CD4-positive, alpha-beta memory T cell (primary cell): Measurements from ENCODE around the gene GAK. TPM values are rescaled to one million over a fixed set of nuclear protein-coding genes. Genes with fewer than 3 reads are reported as not detected.

Experiments used
- CTCF ChIA-PET: fragments of 350-600 bp; sonication (Branson Sonifier 250); formaldehyde crosslinking; loops from one replicate; lab custom pipeline; 2021; ENCODE audit warnings: inconsistent platforms; ENCODE audit not compliant: partially characterized antibody; lab: Charles Lee
- POLR2A ChIA-PET: fragments of 350-600 bp; sonication (Branson Sonifier 250); formaldehyde crosslinking; loops from one replicate; lab custom pipeline; 2021; ENCODE audit not compliant: partially characterized antibody; lab: Charles Lee
- DNase-seq, 5 donors: peaks; one replicate each; pipeline versions ENCODE4 v3.0.0 to v3.0.0-alpha.2; 2020 to 2022; ENCODE audit warnings: mixed read lengths in 1 of 5
- H3K27ac ChIP-seq: one replicate; pipeline ENCODE4 v1.7.0; 2013; ENCODE audit warnings: low read depth, low read length
- H3K27me3 ChIP-seq: 2 replicates; pipeline ENCODE4 v1.7.0; 2013; ENCODE audit warnings: mild to moderate bottlenecking, low read length, moderate library complexity; ENCODE audit not compliant: insufficient read depth
- H3K36me3 ChIP-seq: 2 replicates; pipeline ENCODE4 v1.7.0; 2013; ENCODE audit warnings: mild to moderate bottlenecking, low read length, moderate library complexity; ENCODE audit not compliant: insufficient read depth
- H3K4me1 ChIP-seq: 2 replicates; pipeline ENCODE4 v1.7.0; 2013; ENCODE audit warnings: mild to moderate bottlenecking, low read length, moderate library complexity; ENCODE audit not compliant: insufficient read depth
- H3K4me3 ChIP-seq, 2 donors: one replicate each; pipeline ENCODE4 v1.7.0; 2013; ENCODE audit warnings: low read length in 2 of 2, mild to moderate bottlenecking in 1 of 2
- H3K9me3 ChIP-seq, 2 donors: one replicate each; pipeline ENCODE4 v1.7.0; 2013; ENCODE audit warnings: low read length in 2 of 2, control low read depth in 1 of 2; ENCODE audit not compliant: control insufficient read depth in 1 of 2
- H3K27ac Mint-ChIP-seq, 7 donors: one replicate each; pipeline ENCODE4 v1.8.0; 2020 to 2021; ENCODE audit warnings: mixed read lengths in 7 of 7, mild to moderate bottlenecking in 6 of 7, inconsistent platforms in 3 of 7, moderate library complexity in 3 of 7
- H3K27me3 Mint-ChIP-seq, 2 donors: one replicate each; pipeline ENCODE4 v1.8.0; 2020 to 2021; ENCODE audit warnings: mixed read lengths in 2 of 2
- H3K36me3 Mint-ChIP-seq, 2 donors: one replicate each; pipeline ENCODE4 v1.8.0; 2020 to 2021; ENCODE audit warnings: mixed read lengths in 2 of 2, inconsistent platforms in 1 of 2, mild to moderate bottlenecking in 1 of 2
- H3K4me1 Mint-ChIP-seq, 4 donors: one replicate each; pipeline ENCODE4 v1.8.0; 2020 to 2021; ENCODE audit warnings: mixed read lengths in 4 of 4, mild to moderate bottlenecking in 1 of 4
- H3K4me3 Mint-ChIP-seq, 8 donors: one replicate each; pipeline ENCODE4 v1.8.0; 2020 to 2021; ENCODE audit warnings: mixed read lengths in 8 of 8, mild to moderate bottlenecking in 7 of 8, moderate library complexity in 6 of 8, inconsistent platforms in 3 of 8
- H3K9me3 Mint-ChIP-seq, 8 donors: one replicate each; pipeline ENCODE4 v1.8.0; 2020 to 2021; ENCODE audit warnings: mixed read lengths in 8 of 8, mild to moderate bottlenecking in 5 of 8, inconsistent platforms in 3 of 8, moderate library complexity in 1 of 8
- intact Hi-C: fragments of 100-400 bp; cut with micrococcal nuclease; formaldehyde crosslinking; loops from one replicate; pipeline ENCODE4 v1.15.1; 2023
- polyA plus RNA-seq, 2 donors: library from polyadenylated mRNA; unstranded; fragments of 300-500 nt; fragmentation: Illumina TruSeq; gene quantifications; one replicate each; pipeline ENCODE4 v1.2.3, GENCODE V29; 2021
- total RNA-seq, 2 experiments: library from RNA; stranded (reverse); gene quantifications; one replicate each; pipeline ENCODE4 v1.2.3, GENCODE V29; 2021

The GAK gene
- total and polyA plus RNA-seq, 4 experiments from 2014 or later = 32.5 to 188 (median 130) TPM

DNA sequence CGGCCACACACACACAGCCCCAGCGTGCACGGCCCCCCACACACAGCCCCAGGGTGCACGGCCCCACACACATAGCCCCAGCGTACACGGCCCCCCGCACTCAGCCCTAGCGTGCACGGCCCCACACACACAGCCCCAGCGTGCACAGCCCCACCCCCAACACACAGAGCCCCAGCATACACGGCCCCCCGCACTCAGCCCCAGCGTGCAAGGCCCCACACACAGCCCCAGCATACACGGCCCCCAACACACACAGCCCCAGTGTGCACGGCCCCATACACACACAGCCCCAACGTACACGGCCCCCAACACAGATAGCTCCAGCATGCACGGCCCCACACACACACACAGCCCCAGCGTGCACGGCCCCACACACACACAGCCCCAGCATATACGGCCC is 17.6 kb downstream of the GAK start:
- Mint-ChIP-seq H3K9me3 (peaks cover 0 to 9% (median under 1%) of the 10 kb centered on the region in 8 donors), H3K4me3 (no peak overlapping the region), H3K27ac (peak overlapping the region in 2 of 7 donors; percentile 19 to 52), H3K4me1 (peaks cover 28 to 46% (median 37%) of the 10 kb centered on the region in 4 donors), H3K36me3 (peaks cover 14 to 28% of the 10 kb centered on the region in 2 donors), H3K27me3 (no peaks in the 10 kb centered on the region)
- ChIA-PET CTCF (no interaction called here), POLR2A (no interaction called here)
- peaks cover 31% of the 10 kb centered on the region for H3K4me1 ChIP-seq
- H3K36me3 ChIP-seq = peaks cover 34% of the 10 kb centered on the region
- H3K27ac ChIP-seq = no peak overlapping the region
- no peaks in the 10 kb centered on the region for H3K9me3 ChIP-seq
- DNase-seq = no peak
- no peak overlapping the region for H3K4me3 ChIP-seq
- intact Hi-C loops = no loop called here
- no peaks in the 10 kb centered on the region for H3K27me3 ChIP-seq

DNA sequence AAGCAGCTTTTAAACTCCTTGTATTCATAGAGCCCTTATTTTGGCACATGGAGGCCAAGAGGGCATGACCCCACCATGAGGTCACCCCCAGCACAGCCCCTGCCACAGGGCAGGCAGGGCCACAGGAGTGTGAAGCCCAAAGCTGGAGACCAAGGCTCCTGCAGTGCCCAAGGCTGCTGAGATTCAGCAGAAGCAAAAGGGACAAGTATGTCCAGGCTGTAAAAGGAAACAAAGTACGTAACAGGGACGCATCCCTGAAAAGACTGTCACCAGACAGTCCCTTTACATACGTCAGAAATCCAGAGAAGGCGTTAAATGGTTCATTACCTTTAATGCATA is 18.9 kb downstream of the GAK start:
- POLR2A ChIA-PET = no interaction called here
- H3K4me1 Mint-ChIP-seq = peaks cover 25 to 39% (median 32%) of the 10 kb centered on the region in 4 donors
- Histone ChIP-seq H3K9me3 (no peaks in the 10 kb centered on the region), H3K27ac (no peak overlapping the region), H3K4me1 (peaks cover 28% of the 10 kb centered on the region), H3K36me3 (peaks cover 35% of the 10 kb centered on the region), H3K4me3 (no peak overlapping the region), H3K27me3 (no peaks in the 10 kb centered on the region)
- H3K36me3 Mint-ChIP-seq = peaks cover 17 to 34% of the 10 kb centered on the region in 2 donors
- no peak overlapping the region for H3K27ac Mint-ChIP-seq
- intact Hi-C loops = no loop called here
- DNase-seq = no peak
- no peak overlapping the region for H3K4me3 Mint-ChIP-seq
- peaks cover 0 to 5% (median under 1%) of the 10 kb centered on the region in 8 donors for H3K9me3 Mint-ChIP-seq
- CTCF ChIA-PET = no interaction called here
- no peaks in the 10 kb centered on the region for H3K27me3 Mint-ChIP-seq

DNA sequence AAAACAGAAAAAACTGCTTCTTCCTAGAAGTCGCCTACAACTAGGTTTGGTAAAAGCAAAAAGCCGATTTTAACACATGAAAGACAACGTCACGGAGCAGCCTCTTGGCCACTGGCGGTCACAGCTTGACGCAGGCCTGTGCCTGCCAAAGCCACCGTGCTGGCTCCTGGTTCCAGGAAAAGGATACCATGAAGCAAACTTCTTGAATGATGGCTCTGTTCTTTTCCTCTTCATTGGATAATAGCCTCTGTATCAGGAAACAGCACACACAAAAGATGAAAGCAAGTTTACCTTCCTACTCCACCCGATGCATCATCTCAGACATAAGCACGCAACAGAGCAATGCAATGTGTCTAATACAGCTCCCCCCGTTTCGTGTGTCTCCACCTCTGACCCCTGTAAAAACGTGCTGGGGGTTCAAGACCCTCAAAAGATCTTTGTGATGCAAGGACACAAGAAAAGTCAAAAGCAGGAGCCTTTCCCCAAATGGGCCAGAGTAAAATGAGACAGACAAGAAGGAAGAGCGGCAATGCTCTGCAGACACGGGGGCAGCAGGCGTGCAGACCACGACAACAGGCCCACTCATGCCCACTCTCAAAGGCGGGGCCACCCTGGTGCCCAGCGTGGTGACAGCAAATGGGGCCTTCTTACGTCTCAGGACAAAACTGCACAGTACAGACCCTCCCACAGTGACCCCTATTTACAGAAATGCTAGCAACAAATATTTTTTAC is 19.4 kb downstream of the GAK start:
- Mint-ChIP-seq H3K27me3 (no peaks in the 10 kb centered on the region), H3K27ac (peak overlapping the region in 1 of 7 donors; percentile 46), H3K4me1 (peaks cover 23 to 34% (median 28%) of the 10 kb centered on the region in 4 donors), H3K4me3 (no peak overlapping the region), H3K36me3 (peaks cover 12 to 32% of the 10 kb centered on the region in 2 donors), H3K9me3 (no peaks in the 10 kb centered on the region)
- Histone ChIP-seq H3K4me3 (no peak overlapping the region), H3K4me1 (peaks cover 28% of the 10 kb centered on the region), H3K9me3 (no peaks in the 10 kb centered on the region), H3K36me3 (peaks cover 35% of the 10 kb centered on the region), H3K27ac (no peak overlapping the region), H3K27me3 (no peaks in the 10 kb centered on the region)
- intact Hi-C loops = no loop called here
- CTCF ChIA-PET = no interaction called here
- POLR2A ChIA-PET = no interaction called here
- no peak for DNase-seq

- Histone ChIP-seq H3K27me3 (no peaks in the 10 kb centered on the region), H3K27ac (no peak overlapping the region), H3K36me3 (peaks cover 35% of the 10 kb centered on the region), H3K4me3 (no peak overlapping the region), H3K9me3 (no peaks in the 10 kb centered on the region), H3K4me1 (peaks cover 22% of the 10 kb centered on the region)
- ChIA-PET POLR2A (no interaction called here), CTCF (interaction anchor here (1.1 to 1.6 kb wide), 2 partner anchors 15 to 170 kb away, joined by 3 read pairs; no protein-coding TSS in a partner anchor)
- no peak overlapping the region for H3K4me3 Mint-ChIP-seq
- H3K27me3 Mint-ChIP-seq = no peaks in the 10 kb centered on the region
- H3K4me1 Mint-ChIP-seq = peaks cover 18 to 26% (median 22%) of the 10 kb centered on the region in 4 donors
- intact Hi-C loops = no loop called here
- no peak for DNase-seq
- peak overlapping the region in 2 of 7 donors; percentile 30 to 72 for H3K27ac Mint-ChIP-seq
- H3K9me3 Mint-ChIP-seq = no peaks in the 10 kb centered on the region
- peaks cover 12 to 32% of the 10 kb centered on the region in 2 donors for H3K36me3 Mint-ChIP-seq
Observed at GRCh38 chr4:911871-912490, 20.1 kb downstream of the GAK start.

GRCh38 chr4:911221-911751 is 20.8 kb downstream of the GAK start:
- no peak overlapping the region for H3K4me3 Mint-ChIP-seq
- Histone ChIP-seq H3K27me3 (no peaks in the 10 kb centered on the region), H3K36me3 (peaks cover 35% of the 10 kb centered on the region), H3K27ac (no peak overlapping the region), H3K9me3 (no peaks in the 10 kb centered on the region), H3K4me1 (peaks cover 15% of the 10 kb centered on the region), H3K4me3 (no peak overlapping the region)
- intact Hi-C loops = no loop called here
- peaks cover 12 to 37% of the 10 kb centered on the region in 2 donors for H3K36me3 Mint-ChIP-seq
- ChIA-PET POLR2A (no interaction called here), CTCF (interaction anchor here (1.1 to 1.6 kb wide), 2 partner anchors 14 to 169 kb away, joined by 3 read pairs; no protein-coding TSS in a partner anchor)
- H3K27ac Mint-ChIP-seq = peak overlapping the region in 1 of 7 donors; percentile 30
- no peak for DNase-seq
- H3K4me1 Mint-ChIP-seq = peaks cover 13 to 19% (median 15%) of the 10 kb centered on the region in 4 donors
- no peaks in the 10 kb centered on the region for H3K27me3 Mint-ChIP-seq
- no peaks in the 10 kb centered on the region for H3K9me3 Mint-ChIP-seq

- H3K36me3 Mint-ChIP-seq = peaks cover 15 to 41% of the 10 kb centered on the region in 2 donors
- H3K9me3 ChIP-seq = no peaks in the 10 kb centered on the region
- H3K27me3 ChIP-seq = no peaks in the 10 kb centered on the region
- no peak overlapping the region for H3K27ac ChIP-seq
- intact Hi-C loops = no loop called here
- H3K36me3 ChIP-seq = peaks cover 35% of the 10 kb centered on the region
- no peaks in the 10 kb centered on the region for H3K27me3 Mint-ChIP-seq
- peaks cover 8 to 12% (median 9%) of the 10 kb centered on the region in 4 donors for H3K4me1 Mint-ChIP-seq
- no peaks in the 10 kb centered on the region for H3K9me3 Mint-ChIP-seq
- no peak overlapping the region for H3K4me3 ChIP-seq
- H3K4me1 ChIP-seq = peaks cover 7% of the 10 kb centered on the region
- DNase-seq = no peak
- no peak overlapping the region for H3K4me3 Mint-ChIP-seq
- no peak overlapping the region for H3K27ac Mint-ChIP-seq
- ChIA-PET POLR2A (no interaction called here), CTCF (interaction anchor here (1.1 to 1.6 kb wide), 2 partner anchors 13 to 168 kb away, joined by 3 read pairs; no protein-coding TSS in a partner anchor)
Observed at GRCh38 chr4:910366-911091, 21.6 kb downstream of the GAK start.

DNA sequence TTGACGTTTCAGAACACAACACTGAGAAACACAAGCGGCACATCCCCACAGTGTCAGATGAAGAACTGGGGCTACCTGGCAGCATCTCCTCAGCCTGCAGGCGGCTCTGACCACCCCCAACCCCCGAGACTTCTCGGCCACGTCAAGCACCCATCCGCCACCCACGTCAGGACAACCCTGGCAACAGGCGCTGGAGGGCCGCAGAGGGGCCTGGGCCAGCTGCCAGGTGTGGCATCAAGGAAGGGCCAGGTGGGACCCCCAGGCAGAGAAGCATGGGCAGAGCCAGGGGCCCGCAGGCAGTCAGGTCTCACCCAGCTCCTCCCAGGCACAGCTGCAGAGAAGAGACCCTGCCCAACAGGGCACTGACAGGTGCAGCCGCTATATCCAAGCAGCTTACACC is 22.3 kb downstream of the GAK start:
- DNase-seq = no peak
- Mint-ChIP-seq H3K9me3 (no peaks in the 10 kb centered on the region), H3K4me1 (peaks cover under 1 to 5% (median 2%) of the 10 kb centered on the region in 4 donors), H3K27me3 (no peaks in the 10 kb centered on the region), H3K27ac (no peak overlapping the region), H3K4me3 (no peak overlapping the region), H3K36me3 (peaks cover 20 to 39% of the 10 kb centered on the region in 2 donors)
- ChIA-PET CTCF (no interaction called here), POLR2A (no interaction called here)
- intact Hi-C loops = no loop called here
- peaks cover under 1% of the 10 kb centered on the region for H3K4me1 ChIP-seq
- H3K9me3 ChIP-seq = no peaks in the 10 kb centered on the region
- no peak overlapping the region for H3K27ac ChIP-seq
- peaks cover 37% of the 10 kb centered on the region for H3K36me3 ChIP-seq
- H3K4me3 ChIP-seq = no peak overlapping the region
- H3K27me3 ChIP-seq = no peaks in the 10 kb centered on the region
